ENCODE data around the gene GSC. TPM values are rescaled to one million over a fixed set of nuclear protein-coding genes. Genes with fewer than 3 reads are reported as not detected.

Gene GSC
- total and polyA plus RNA-seq, 10 of the 15 experiments (the other 5 are each of a cell fraction or from before 2014, with no cell fraction given) = not detected

- no TSS peak for BruUV-seq (replicated peaks)
These were observed 18.6 kb downstream of the GSC start for GRCh38 chr14:94751321-94751720.

GRCh38 chr14:94750371-94750770, 19.5 kb downstream of the GSC start:
- POLR2A ChIA-PET = interaction anchor here (0.6 kb wide), 1 partner anchor 13 kb away, joined by 3 read pairs; no protein-coding TSS in a partner anchor
- TF ChIP-seq MTA2 (IDR thresholded peaks at IDR 0.05; ENCODE audit: low read depth) (no peak), FOXM1 (IDR thresholded peaks at IDR 0.05; ENCODE audit: low read depth, low read length) (no peak), SKIL (IDR thresholded peaks at IDR 0.05; ENCODE audit: low read depth, poor library complexity, severe bottlenecking) (no peak), NFYB (IDR thresholded peaks at IDR 0.05; ENCODE audit: insufficient read depth, low read depth, low read length) (no peak), RCOR1 (conservative IDR thresholded peaks at IDR 0.05; ENCODE audit: low read depth, low read length) (no peak), NR2F1 (conservative IDR thresholded peaks at IDR 0.05) (no peak), CREB1 (IDR thresholded peaks at IDR 0.05; ENCODE audit: low read depth) (no peak), CREM (IDR thresholded peaks at IDR 0.05; ENCODE audit: low read depth) (no peak), BCL11A (IDR thresholded peaks at IDR 0.05; ENCODE audit: low read depth, low read length) (no peak), SUZ12 (IDR thresholded peaks at IDR 0.05; ENCODE audit: unreplicated experiment) (no peak), ATF7 (IDR thresholded peaks at IDR 0.05; ENCODE audit: low read depth) (no peak), TARDBP (IDR thresholded peaks at IDR 0.05; ENCODE audit: borderline replicate concordance) (no peak), RELB (IDR thresholded peaks at IDR 0.05; ENCODE audit: low read depth) (no peak)

More at GRCh38 chr14:94751321-94751720, 18.6 kb downstream of the GSC start:
- no peaks in the 10 kb centered on the region for H3K79me2 ChIP-seq (ENCODE audit: control insufficient read depth, insufficient read depth, low read length)
- SMC1A ChIA-PET (ENCODE audit: uncharacterized antibody, unreplicated experiment) = no interaction called here
- H4K20me1 ChIP-seq (ENCODE audit: control insufficient read depth, insufficient read depth) = no peaks in the 10 kb centered on the region
- no peaks in the 10 kb centered on the region for H3K9me3 ChIP-seq (replicated peaks; ENCODE audit: control insufficient read depth, insufficient read depth, low read length)
- H3K4me1 ChIP-seq (ENCODE audit: control insufficient read depth, insufficient read depth, low read length) = no peaks in the 10 kb centered on the region
- no peak overlapping the region for H3K4me2 ChIP-seq (ENCODE audit: control insufficient read depth, insufficient read depth)
- TF ChIP-seq SREBF2 (IDR thresholded peaks at IDR 0.05; ENCODE audit: low read length) = no peak
- no peak for TF ChIP-seq FOXK2 (IDR thresholded peaks at IDR 0.05)
- no peak for TF ChIP-seq CHD4 (IDR thresholded peaks at IDR 0.05)
- no peak for TF ChIP-seq JUND (IDR thresholded peaks at IDR 0.05; ENCODE audit: low read depth, low read length)
- TF ChIP-seq WRNIP1 (IDR thresholded peaks at IDR 0.05; ENCODE audit: borderline replicate concordance, low read depth, low read length) = no peak
- TF ChIP-seq ESRRA (IDR thresholded peaks at IDR 0.05; ENCODE audit: low read length) = no peak
- TF ChIP-seq STAT3 (IDR thresholded peaks at IDR 0.05; ENCODE audit: low read depth, low read length) = no peak
- TF ChIP-seq RUNX3 (IDR thresholded peaks at IDR 0.05; ENCODE audit: low read length) = no peak
- ATAC-seq = no peak
- POLR2A ChIA-PET = no interaction called here
- CTCF ChIA-PET = no interaction called here
- 20% methylated on average over 11 of the region's 11 CpGs for WGBS (ENCODE audit: insufficient coverage, insufficient replicate concordance, low lambda C conversion rate, missing lambda C conversion rate)
- H3K9ac ChIP-seq (ENCODE audit: control insufficient read depth, insufficient read depth, low read length) = no peak overlapping the region
- FAIRE-seq = no peak
- H3K27ac ChIP-seq (ENCODE audit: control insufficient read depth, insufficient read depth) = no peak overlapping the region
- RAD21 ChIA-PET (ENCODE audit: unreplicated experiment) = no interaction called here
- H2AFZ ChIP-seq (ENCODE audit: control insufficient read depth, low read depth, low read length) = no peak overlapping the region
- no peak for DNase-seq (ENCODE audit: low read depth, low spot score)
- no peak overlapping the region for H3K4me3 ChIP-seq
- intact Hi-C loops (cut with micrococcal nuclease; ENCODE audit: unreplicated experiment) = no loop called here
- in situ Hi-C loops (cut with MboI) = no loop called here
- H3K36me3 ChIP-seq (ENCODE audit: control insufficient read depth in 2 of 2, insufficient read depth in 2 of 2, low read length in 1 of 2) = no peaks in the 10 kb centered on the region
- H3K27me3 ChIP-seq (replicated peaks in 1 of 2; ENCODE audit: control insufficient read depth in 2 of 2, insufficient read depth in 2 of 2, low read length in 1 of 2) = no peaks in the 10 kb centered on the region; a peak in 1 of 4 replicates

More at GRCh38 chr14:94750371-94750770, 19.5 kb downstream of the GSC start:
- Histone ChIP-seq H3K9ac (ENCODE audit: control insufficient read depth, insufficient read depth, low read length) (no peak overlapping the region), H3K79me2 (ENCODE audit: control insufficient read depth, insufficient read depth, low read length) (no peaks in the 10 kb centered on the region), H2AFZ (ENCODE audit: control insufficient read depth, low read depth, low read length) (no peak overlapping the region), H3K4me3 (no peak overlapping the region), H3K27me3 (replicated peaks in 1 of 2; ENCODE audit: control insufficient read depth in 2 of 2, insufficient read depth in 2 of 2, low read length in 1 of 2) (no peaks in the 10 kb centered on the region; a peak in 1 of 4 replicates), H4K20me1 (ENCODE audit: control insufficient read depth, insufficient read depth) (no peaks in the 10 kb centered on the region), H3K36me3 (ENCODE audit: control insufficient read depth in 2 of 2, insufficient read depth in 2 of 2, low read length in 1 of 2) (no peaks in the 10 kb centered on the region), H3K9me3 (replicated peaks; ENCODE audit: control insufficient read depth, insufficient read depth, low read length) (no peaks in the 10 kb centered on the region), H3K4me2 (ENCODE audit: control insufficient read depth, insufficient read depth) (no peak overlapping the region), H3K27ac (ENCODE audit: control insufficient read depth, insufficient read depth) (no peak overlapping the region), H3K4me1 (ENCODE audit: control insufficient read depth, insufficient read depth, low read length) (no peaks in the 10 kb centered on the region)
- ATAC-seq = no peak
- no TSS peak for BruUV-seq (replicated peaks)
- in situ Hi-C loops (cut with MboI) (no loop called here), intact Hi-C loops (cut with micrococcal nuclease; ENCODE audit: unreplicated experiment) (no loop called here)
- ChIA-PET RAD21 (ENCODE audit: unreplicated experiment) (no interaction called here), SMC1A (ENCODE audit: uncharacterized antibody, unreplicated experiment) (no interaction called here), CTCF (interaction anchor here (0.7 kb wide), 1 partner anchor 601 kb away, joined by 3 read pairs; no protein-coding TSS in a partner anchor)
- DNase-seq (ENCODE audit: low read depth, low spot score) = no peak
- no peak for FAIRE-seq
- 0% methylated on average over 2 of the region's 2 CpGs for WGBS (ENCODE audit: insufficient coverage, insufficient replicate concordance, low lambda C conversion rate, missing lambda C conversion rate)
